Measurements from ENCODE around the gene RCOR1. TPM values are rescaled to one million over a fixed set of nuclear protein-coding genes. Genes with fewer than 3 reads are reported as not detected.

RCOR1 gene
- polyA plus RNA-seq, 1 donor (not counting 4 experiments of a cell fraction or from before 2014, with no cell fraction given), result 27.0 TPM

GRCh38 chr14:102777711-102778337 lies 185.4 kb downstream of the RCOR1 start:
- FAIRE-seq, result no peak
- Histone ChIP-seq H3K9me1 (ENCODE audit: control insufficient read depth, extremely low read depth, insufficient read depth, low read length) (peaks cover 2% of the 10 kb centered on the region), H3K4me3 (ENCODE audit: control insufficient read depth in 2 of 3, extremely low read depth in 1 of 3, insufficient read depth in 2 of 3, low read depth in 1 of 3, low read length in 3 of 3) (peak overlapping the region; percentile 43 to 95 (median 74)), H3K9ac (ENCODE audit: control insufficient read depth, extremely low read depth, insufficient read depth, low read length) (peak overlapping the region; percentile 81), H3K4me1 (ENCODE audit: control insufficient read depth, extremely low read depth, insufficient read depth, low read length) (peaks cover 21% of the 10 kb centered on the region), H3K9me3 (ENCODE audit: control insufficient read depth, low read depth, low read length) (no peaks in the 10 kb centered on the region), H4K20me1 (ENCODE audit: control insufficient read depth, extremely low read depth, insufficient read depth, low read length) (no peaks in the 10 kb centered on the region), H3K27me3 (ENCODE audit: control insufficient read depth, extremely low read depth, insufficient read depth, low read length) (no peaks in the 10 kb centered on the region), H3K36me3 (ENCODE audit: control insufficient read depth in 2 of 2, extremely low read depth in 1 of 2, insufficient read depth in 2 of 2, low read length in 2 of 2) (no peaks in the 10 kb centered on the region), H3K4me2 (ENCODE audit: control insufficient read depth, extremely low read depth, insufficient read depth, low read depth, low read length) (peak overlapping the region; percentile 96), H2AFZ (ENCODE audit: control insufficient read depth, low read length) (no peak overlapping the region), H3K27ac (ENCODE audit: control insufficient read depth, insufficient read depth, low read length) (peak overlapping the region; percentile 87), H3K79me2 (ENCODE audit: control insufficient read depth, insufficient read depth, low read length) (peaks cover 46% of the 10 kb centered on the region)
- TF ChIP-seq CTCF (optimal IDR thresholded peaks at IDR 0.05 in 1 of 3, IDR thresholded peaks at IDR 0.05 in 1 of 3, conservative IDR thresholded peaks at IDR 0.05 in 1 of 3; ENCODE audit: extremely low read depth in 1 of 3, insufficient read depth in 2 of 3, low read length in 3 of 3), result no peak
- no peak for TF ChIP-seq EZH2 (IDR thresholded peaks at IDR 0.05; ENCODE audit: low read length)
- dilution Hi-C loops (cut with MboI; ENCODE audit: extremely low pct_ligation_motif_present, low sequenced_read_pairs), result no loop called here
- no peak for DNase-seq (ENCODE audit: low read depth, low spot score)

DNA sequence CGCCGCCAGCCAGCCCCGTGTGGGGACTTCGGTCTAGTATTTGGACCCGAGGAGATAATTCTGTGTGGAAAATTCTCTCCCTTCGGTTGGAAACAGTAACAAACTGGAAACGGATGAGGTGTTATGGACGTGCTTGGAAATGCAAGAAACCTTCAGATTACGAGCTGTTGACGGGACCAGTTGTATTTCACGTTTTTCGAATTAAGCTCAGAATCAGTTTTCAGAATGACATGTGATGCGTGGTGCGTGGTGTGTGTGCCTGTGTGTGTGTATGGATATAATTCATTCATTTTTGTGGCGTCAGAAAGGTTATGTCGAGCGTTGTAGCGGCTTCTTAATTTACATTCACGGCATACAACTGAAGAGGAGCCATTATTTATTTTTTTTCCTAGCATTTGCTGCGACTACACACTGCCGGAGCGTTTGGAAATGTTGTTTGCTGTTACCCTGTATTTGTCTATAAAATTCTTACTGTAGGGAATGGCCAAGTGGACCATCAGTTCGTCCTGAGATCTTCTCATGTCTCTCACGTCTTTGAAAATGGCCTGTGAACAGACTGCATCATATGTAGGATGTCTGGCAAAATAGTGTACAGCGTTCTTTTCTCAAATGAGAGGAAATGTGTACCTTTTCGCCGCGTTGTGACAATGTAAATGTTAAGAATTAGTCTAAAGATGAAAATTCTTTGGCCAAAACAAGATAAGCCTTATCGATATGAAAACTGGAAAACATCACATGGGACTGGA lies 186.1 kb downstream of the RCOR1 start:
- H3K27me3 ChIP-seq (ENCODE audit: control insufficient read depth, extremely low read depth, insufficient read depth, low read length), result no peaks in the 10 kb centered on the region
- FAIRE-seq, result no peak
- no peaks in the 10 kb centered on the region for H3K9me3 ChIP-seq (ENCODE audit: control insufficient read depth, low read depth, low read length)

More for the DNA sequence above, 186.1 kb downstream of the RCOR1 start:
- H3K36me3 ChIP-seq (ENCODE audit: control insufficient read depth in 2 of 2, extremely low read depth in 1 of 2, insufficient read depth in 2 of 2, low read length in 2 of 2), result no peaks in the 10 kb centered on the region
- peak overlapping the region; percentile 81 for H3K9ac ChIP-seq (ENCODE audit: control insufficient read depth, extremely low read depth, insufficient read depth, low read length)
- peak overlapping the region; percentile 96 for H3K4me2 ChIP-seq (ENCODE audit: control insufficient read depth, extremely low read depth, insufficient read depth, low read depth, low read length)
- peak overlapping the region; percentile 87 for H3K27ac ChIP-seq (ENCODE audit: control insufficient read depth, insufficient read depth, low read length)
- peak overlapping the region; percentile 43 to 95 (median 74) for H3K4me3 ChIP-seq (ENCODE audit: control insufficient read depth in 2 of 3, extremely low read depth in 1 of 3, insufficient read depth in 2 of 3, low read depth in 1 of 3, low read length in 3 of 3)
- peaks cover 21% of the 10 kb centered on the region for H3K4me1 ChIP-seq (ENCODE audit: control insufficient read depth, extremely low read depth, insufficient read depth, low read length)
- dilution Hi-C loops (cut with MboI; ENCODE audit: extremely low pct_ligation_motif_present, low sequenced_read_pairs), result no loop called here
- no peak for TF ChIP-seq CTCF (optimal IDR thresholded peaks at IDR 0.05 in 1 of 3, IDR thresholded peaks at IDR 0.05 in 1 of 3, conservative IDR thresholded peaks at IDR 0.05 in 1 of 3; ENCODE audit: extremely low read depth in 1 of 3, insufficient read depth in 2 of 3, low read length in 3 of 3)
- no peaks in the 10 kb centered on the region for H4K20me1 ChIP-seq (ENCODE audit: control insufficient read depth, extremely low read depth, insufficient read depth, low read length)
- peaks cover 2% of the 10 kb centered on the region for H3K9me1 ChIP-seq (ENCODE audit: control insufficient read depth, extremely low read depth, insufficient read depth, low read length)
- H3K79me2 ChIP-seq (ENCODE audit: control insufficient read depth, insufficient read depth, low read length), result peaks cover 50% of the 10 kb centered on the region
- peak overlapping the region; percentile 67 for H2AFZ ChIP-seq (ENCODE audit: control insufficient read depth, low read length)
- no peak for DNase-seq (ENCODE audit: low read depth, low spot score)

Data from keratinocyte (primary cell).